Measurements from ENCODE around the gene LRRC75A.
"Not testable (repeated sequence)": the region's sequence is repeated elsewhere in the genome, so short reads cannot be mapped to it uniquely, and the experiment has no call there.

The LRRC75A gene

GRCh38 chr17:16455997-16456741 lies 35.8 kb downstream of the LRRC75A start:
- Histone ChIP-seq H4K20me1 (ENCODE audit: insufficient read depth, low read length) (no peaks in the 10 kb centered on the region; the same call in 1 of the 2 replicates), H2AFZ (ENCODE audit: low read depth, low read length) (no peak overlapping the region), H3K36me3 (replicated peaks; ENCODE audit: low read depth, low read length) (no peaks in the 10 kb centered on the region), H3K9me3 (ENCODE audit: insufficient read depth, low read length) (no peaks in the 10 kb centered on the region), H3K27me3 (ENCODE audit: low read depth, low read length) (no peaks in the 10 kb centered on the region), H3K4me3 (ENCODE audit: low read length) (no peak overlapping the region), H3K9ac (ENCODE audit: low read length) (no peak overlapping the region), H3K4me1 (ENCODE audit: low read length) (no peaks in the 10 kb centered on the region), H3K27ac (ENCODE audit: low read length) (no peak overlapping the region), H3K4me2 (ENCODE audit: low read length) (no peak overlapping the region), H3K79me2 (ENCODE audit: low read length) (no peaks in the 10 kb centered on the region)
- TF ChIP-seq, protein P1, sequence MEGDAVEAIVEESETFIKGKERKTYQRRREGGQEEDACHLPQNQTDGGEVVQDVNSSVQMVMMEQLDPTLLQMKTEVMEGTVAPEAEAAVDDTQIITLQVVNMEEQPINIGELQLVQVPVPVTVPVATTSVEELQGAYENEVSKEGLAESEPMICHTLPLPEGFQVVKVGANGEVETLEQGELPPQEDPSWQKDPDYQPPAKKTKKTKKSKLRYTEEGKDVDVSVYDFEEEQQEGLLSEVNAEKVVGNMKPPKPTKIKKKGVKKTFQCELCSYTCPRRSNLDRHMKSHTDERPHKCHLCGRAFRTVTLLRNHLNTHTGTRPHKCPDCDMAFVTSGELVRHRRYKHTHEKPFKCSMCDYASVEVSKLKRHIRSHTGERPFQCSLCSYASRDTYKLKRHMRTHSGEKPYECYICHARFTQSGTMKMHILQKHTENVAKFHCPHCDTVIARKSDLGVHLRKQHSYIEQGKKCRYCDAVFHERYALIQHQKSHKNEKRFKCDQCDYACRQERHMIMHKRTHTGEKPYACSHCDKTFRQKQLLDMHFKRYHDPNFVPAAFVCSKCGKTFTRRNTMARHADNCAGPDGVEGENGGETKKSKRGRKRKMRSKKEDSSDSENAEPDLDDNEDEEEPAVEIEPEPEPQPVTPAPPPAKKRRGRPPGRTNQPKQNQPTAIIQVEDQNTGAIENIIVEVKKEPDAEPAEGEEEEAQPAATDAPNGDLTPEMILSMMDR (IDR thresholded peaks at IDR 0.05; ENCODE audit: low read depth, low read length), result no peak
- no peak for TF ChIP-seq EZH2phosphoT487 (IDR thresholded peaks at IDR 0.05; ENCODE audit: low read depth)

GRCh38 chr17:16453493-16453851 lies 38.5 kb downstream of the LRRC75A start:
- TF ChIP-seq, protein P1 (IDR thresholded peaks at IDR 0.05; ENCODE audit: low read depth, low read length), result no peak
- no peak for TF ChIP-seq EZH2phosphoT487 (IDR thresholded peaks at IDR 0.05; ENCODE audit: low read depth)
- H3K9ac ChIP-seq (ENCODE audit: low read length), result no peak overlapping the region
- no peak overlapping the region for H2AFZ ChIP-seq (ENCODE audit: low read depth, low read length)

DNA sequence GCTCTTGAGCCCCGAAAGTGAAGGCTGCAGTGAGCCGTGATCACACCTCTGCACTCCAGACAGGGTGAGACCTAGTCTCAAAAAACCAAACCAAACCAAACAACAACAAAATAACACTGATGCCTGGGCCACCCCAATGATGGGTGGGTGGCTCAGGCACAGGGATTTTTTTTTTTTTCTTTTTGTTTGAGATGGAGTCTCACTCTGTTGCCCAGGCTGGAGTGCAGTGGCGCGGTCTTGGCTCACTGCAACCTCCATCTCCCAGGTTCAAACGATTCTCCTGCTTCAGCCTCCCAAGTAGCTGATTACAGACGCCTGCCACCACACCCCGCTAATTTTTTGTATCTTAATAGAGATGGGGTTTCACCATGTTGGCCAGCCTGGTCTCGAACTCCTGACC lies 39.7 kb downstream of the LRRC75A start:
- H4K20me1 ChIP-seq (ENCODE audit: insufficient read depth, low read length); H3K27ac ChIP-seq (ENCODE audit: low read length); H3K4me1 ChIP-seq (ENCODE audit: low read length); H3K4me3 ChIP-seq (ENCODE audit: low read length); H3K27me3 ChIP-seq (ENCODE audit: low read depth, low read length); H3K79me2 ChIP-seq (ENCODE audit: low read length); H3K36me3 ChIP-seq (replicated peaks; ENCODE audit: low read depth, low read length); H3K4me2 ChIP-seq (ENCODE audit: low read length); H3K9ac ChIP-seq (ENCODE audit: low read length); H2AFZ ChIP-seq (ENCODE audit: low read depth, low read length); H3K9me3 ChIP-seq (ENCODE audit: insufficient read depth, low read length): not testable (repeated sequence)

More at GRCh38 chr17:16453493-16453851, 38.5 kb downstream of the LRRC75A start:
- H3K4me3 ChIP-seq (ENCODE audit: low read length), result no peak overlapping the region
- H3K36me3 ChIP-seq (replicated peaks; ENCODE audit: low read depth, low read length), result no peaks in the 10 kb centered on the region
- no peaks in the 10 kb centered on the region for H3K9me3 ChIP-seq (ENCODE audit: insufficient read depth, low read length)
- H3K4me2 ChIP-seq (ENCODE audit: low read length), result no peak overlapping the region
- no peaks in the 10 kb centered on the region for H3K4me1 ChIP-seq (ENCODE audit: low read length)
- no peaks in the 10 kb centered on the region for H3K79me2 ChIP-seq (ENCODE audit: low read length)
- no peak overlapping the region for H3K27ac ChIP-seq (ENCODE audit: low read length)
- H4K20me1 ChIP-seq (ENCODE audit: insufficient read depth, low read length), result no peaks in the 10 kb centered on the region; the same call in 1 of the 2 replicates
- H3K27me3 ChIP-seq (ENCODE audit: low read depth, low read length), result no peaks in the 10 kb centered on the region

DNA sequence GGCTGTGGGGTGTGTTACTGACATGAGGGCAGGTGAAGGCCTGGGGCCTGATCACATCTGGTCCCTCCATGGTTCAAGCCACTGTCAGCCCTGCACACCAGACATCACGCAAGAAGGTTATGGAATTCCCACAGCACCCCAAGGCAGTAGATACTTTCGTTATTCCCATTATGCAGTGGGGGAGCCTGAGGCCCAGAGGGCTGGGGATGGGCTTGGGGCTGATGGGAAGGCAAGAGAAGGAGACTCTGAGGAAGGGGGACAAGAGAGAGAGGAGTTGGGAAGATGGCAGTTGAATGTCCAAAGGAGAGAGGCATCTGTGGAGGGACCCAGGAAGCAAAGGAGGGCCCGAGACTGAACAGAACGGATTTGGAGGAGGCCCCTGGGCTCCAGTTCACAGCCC lies 42.0 kb downstream of the LRRC75A start:
- no peak overlapping the region for H3K9ac ChIP-seq (ENCODE audit: low read length)
- H3K4me1 ChIP-seq (ENCODE audit: low read length), result no peaks in the 10 kb centered on the region
- no peaks in the 10 kb centered on the region; the same call in 1 of the 2 replicates for H4K20me1 ChIP-seq (ENCODE audit: insufficient read depth, low read length)
- no peak for TF ChIP-seq EZH2phosphoT487 (IDR thresholded peaks at IDR 0.05; ENCODE audit: low read depth)
- TF ChIP-seq, protein P1 (IDR thresholded peaks at IDR 0.05; ENCODE audit: low read depth, low read length), result no peak
- H3K27me3 ChIP-seq (ENCODE audit: low read depth, low read length), result no peaks in the 10 kb centered on the region
- no peak overlapping the region for H2AFZ ChIP-seq (ENCODE audit: low read depth, low read length)
- no peaks in the 10 kb centered on the region for H3K9me3 ChIP-seq (ENCODE audit: insufficient read depth, low read length)
- H3K79me2 ChIP-seq (ENCODE audit: low read length), result no peaks in the 10 kb centered on the region
- no peak overlapping the region for H3K4me2 ChIP-seq (ENCODE audit: low read length)
- H3K4me3 ChIP-seq (ENCODE audit: low read length), result no peak overlapping the region
- no peak overlapping the region for H3K27ac ChIP-seq (ENCODE audit: low read length)
- peaks cover 3% of the 10 kb centered on the region for H3K36me3 ChIP-seq (replicated peaks; ENCODE audit: low read depth, low read length)

Measured in OCI-LY3 (cell line).